ENCODE results near the gene TTC9. TPM values are rescaled to one million over a fixed set of nuclear protein-coding genes. Genes with fewer than 3 reads are reported as not detected.

Gene TTC9
- total and polyA plus RNA-seq, 4 experiments from 2014 or later = 9.2 to 25.9 (median 20.8) TPM

GRCh38 chr14:70662816-70663215 is 21.1 kb downstream of the TTC9 start:
- Histone ChIP-seq H3K4me1 (ENCODE audit: insufficient read depth, low read length) (peaks cover 63% of the 10 kb centered on the region), H3K27me3 (ENCODE audit: insufficient read depth, low read length) (no peaks in the 10 kb centered on the region), H3K4me3 (ENCODE audit: low read length in 2 of 2) (no peak overlapping the region), H3K9me3 (ENCODE audit: control insufficient read depth in 1 of 2, low read length in 2 of 2) (no peaks in the 10 kb centered on the region), H3K27ac (ENCODE audit: low read depth, low read length) (no peak overlapping the region), H3K36me3 (ENCODE audit: insufficient read depth, low read length) (no peaks in the 10 kb centered on the region)
- Mint-ChIP-seq H3K27me3 (no peaks in the 10 kb centered on the region), H3K4me1 (peaks cover 60 to 92% (median 72%) of the 10 kb centered on the region in 4 donors), H3K4me3 (peak overlapping the region in 2 of 8 donors; percentile 46 to 50), H3K27ac (peak overlapping the region; percentile 22 to 98 (median 92)), H3K36me3 (peaks cover 20 to 26% of the 10 kb centered on the region in 2 donors), H3K9me3 (peaks cover 0 to 2% (median 0%) of the 10 kb centered on the region in 8 donors)
- CTCF ChIA-PET (ENCODE audit: partially characterized antibody) = interaction anchor here (1.1 to 13.1 kb wide), 3 partner anchors 22 to 53 kb away, joined by 3 to 155 read pairs (median 4); partner anchors contain the start of gene TTC9
- POLR2A ChIA-PET (ENCODE audit: partially characterized antibody) = interaction anchor here (13.2 kb wide), 1 partner anchor 19 kb away, joined by 363 read pairs; the partner anchor contains the start of gene TTC9
- DNase-seq = no peak
- intact Hi-C loops (cut with micrococcal nuclease) = no loop called here

- peaks cover 25 to 32% of the 10 kb centered on the region in 2 donors for H3K36me3 Mint-ChIP-seq
- intact Hi-C loops (cut with micrococcal nuclease) = no loop called here
- no peaks in the 10 kb centered on the region for H3K27me3 Mint-ChIP-seq
- H3K4me1 ChIP-seq (ENCODE audit: insufficient read depth, low read length) = peaks cover 54% of the 10 kb centered on the region
- no peaks in the 10 kb centered on the region for H3K9me3 ChIP-seq (ENCODE audit: control insufficient read depth in 1 of 2, low read length in 2 of 2)
- H3K36me3 ChIP-seq (ENCODE audit: insufficient read depth, low read length) = no peaks in the 10 kb centered on the region
- no peaks in the 10 kb centered on the region for H3K27me3 ChIP-seq (ENCODE audit: insufficient read depth, low read length)
- H3K4me3 Mint-ChIP-seq = no peak overlapping the region
- H3K4me3 ChIP-seq (ENCODE audit: low read length in 2 of 2) = no peak overlapping the region
- CTCF ChIA-PET (ENCODE audit: partially characterized antibody) = interaction anchor here (1.0 to 13.1 kb wide), 4 partner anchors 23 to 52 kb away, joined by 3 to 155 read pairs (median 4); partner anchors contain the start of gene TTC9
- no peak overlapping the region for H3K27ac ChIP-seq (ENCODE audit: low read depth, low read length)
- H3K9me3 Mint-ChIP-seq = peaks cover 0 to 2% (median 0%) of the 10 kb centered on the region in 8 donors
- no peak for DNase-seq
- peaks cover 53 to 83% (median 65%) of the 10 kb centered on the region in 4 donors for H3K4me1 Mint-ChIP-seq
- no peak overlapping the region for H3K27ac Mint-ChIP-seq
- POLR2A ChIA-PET (ENCODE audit: partially characterized antibody) = interaction anchor here (13.2 kb wide), 1 partner anchor 20 kb away, joined by 363 read pairs; the partner anchor contains the start of gene TTC9
These were observed 22.0 kb downstream of the TTC9 start for GRCh38 chr14:70663707-70664179.

GRCh38 chr14:70664698-70665447 is 23.2 kb downstream of the TTC9 start:
- intact Hi-C loops (cut with micrococcal nuclease) = no loop called here
- Histone ChIP-seq H3K27ac (ENCODE audit: low read depth, low read length) (no peak overlapping the region), H3K4me3 (ENCODE audit: low read length in 2 of 2) (no peak overlapping the region), H3K36me3 (ENCODE audit: insufficient read depth, low read length) (peaks cover 2% of the 10 kb centered on the region), H3K27me3 (ENCODE audit: insufficient read depth, low read length) (no peaks in the 10 kb centered on the region), H3K9me3 (ENCODE audit: control insufficient read depth in 1 of 2, low read length in 2 of 2) (no peaks in the 10 kb centered on the region), H3K4me1 (ENCODE audit: insufficient read depth, low read length) (peaks cover 43% of the 10 kb centered on the region)
- peak overlapping the region in 2 of 8 donors; percentile 43 to 55 for H3K4me3 Mint-ChIP-seq
- H3K4me1 Mint-ChIP-seq = peaks cover 43 to 71% (median 54%) of the 10 kb centered on the region in 4 donors
- no peak for DNase-seq
- CTCF ChIA-PET (ENCODE audit: partially characterized antibody) = interaction anchor here (1.0 kb wide), 2 partner anchors 14 to 49 kb away, joined by 3 read pairs; no protein-coding TSS in a partner anchor
- H3K9me3 Mint-ChIP-seq = no peaks in the 10 kb centered on the region
- H3K36me3 Mint-ChIP-seq = peaks cover 32% of the 10 kb centered on the region in 2 donors
- no peaks in the 10 kb centered on the region for H3K27me3 Mint-ChIP-seq
- H3K27ac Mint-ChIP-seq = peak overlapping the region in 4 of 7 donors; percentile 13 to 51 (median 30)
- POLR2A ChIA-PET (ENCODE audit: partially characterized antibody) = interaction anchor here (0.7 to 1.2 kb wide), 2 partner anchors 10 to 24 kb away, joined by 3 read pairs; no protein-coding TSS in a partner anchor

- intact Hi-C loops (cut with micrococcal nuclease) = no loop called here
- CTCF ChIA-PET (ENCODE audit: partially characterized antibody) = interaction anchor here (1.0 to 1.9 kb wide), 2 partner anchors 13 to 47 kb away, joined by 3 to 11 read pairs; no protein-coding TSS in a partner anchor
- Histone ChIP-seq H3K9me3 (ENCODE audit: control insufficient read depth in 1 of 2, low read length in 2 of 2) (no peaks in the 10 kb centered on the region), H3K27ac (ENCODE audit: low read depth, low read length) (no peak overlapping the region), H3K27me3 (ENCODE audit: insufficient read depth, low read length) (no peaks in the 10 kb centered on the region), H3K36me3 (ENCODE audit: insufficient read depth, low read length) (peaks cover 10% of the 10 kb centered on the region), H3K4me3 (ENCODE audit: low read length in 2 of 2) (no peak overlapping the region), H3K4me1 (ENCODE audit: insufficient read depth, low read length) (peaks cover 34% of the 10 kb centered on the region)
- no peak for DNase-seq
- Mint-ChIP-seq H3K4me1 (peaks cover 35 to 63% (median 45%) of the 10 kb centered on the region in 4 donors), H3K27me3 (no peaks in the 10 kb centered on the region), H3K36me3 (peaks cover 38 to 39% of the 10 kb centered on the region in 2 donors), H3K27ac (peak overlapping the region; percentile 51 to 89 (median 70)), H3K9me3 (no peaks in the 10 kb centered on the region), H3K4me3 (peak overlapping the region in 3 of 8 donors; percentile 13 to 55 (median 43))
- POLR2A ChIA-PET (ENCODE audit: partially characterized antibody) = interaction anchor here (0.7 to 1.2 kb wide), 2 partner anchors 11 to 25 kb away, joined by 3 read pairs; no protein-coding TSS in a partner anchor
These were observed 24.0 kb downstream of the TTC9 start for GRCh38 chr14:70665448-70666360.

GRCh38 chr14:70666361-70666686 is 24.6 kb downstream of the TTC9 start:
- H3K9me3 ChIP-seq (ENCODE audit: control insufficient read depth in 1 of 2, low read length in 2 of 2) = no peaks in the 10 kb centered on the region
- DNase-seq = no peak
- no peak overlapping the region for H3K4me3 ChIP-seq (ENCODE audit: low read length in 2 of 2)
- H3K27me3 ChIP-seq (ENCODE audit: insufficient read depth, low read length) = no peaks in the 10 kb centered on the region
- H3K9me3 Mint-ChIP-seq = no peaks in the 10 kb centered on the region
- peaks cover 28% of the 10 kb centered on the region for H3K4me1 ChIP-seq (ENCODE audit: insufficient read depth, low read length)
- intact Hi-C loops (cut with micrococcal nuclease) = no loop called here
- no peak overlapping the region for H3K4me3 Mint-ChIP-seq
- no peaks in the 10 kb centered on the region for H3K27me3 Mint-ChIP-seq
- peaks cover 43 to 45% of the 10 kb centered on the region in 2 donors for H3K36me3 Mint-ChIP-seq
- CTCF ChIA-PET (ENCODE audit: partially characterized antibody) = interaction anchor here (1.0 to 1.9 kb wide), 2 partner anchors 12 to 47 kb away, joined by 3 to 11 read pairs; no protein-coding TSS in a partner anchor
- H3K36me3 ChIP-seq (ENCODE audit: insufficient read depth, low read length) = peaks cover 17% of the 10 kb centered on the region
- H3K27ac ChIP-seq (ENCODE audit: low read depth, low read length) = no peak overlapping the region
- peaks cover 30 to 57% (median 39%) of the 10 kb centered on the region in 4 donors for H3K4me1 Mint-ChIP-seq
- POLR2A ChIA-PET (ENCODE audit: partially characterized antibody) = no interaction called here
- H3K27ac Mint-ChIP-seq = peak overlapping the region in 5 of 7 donors; percentile 42 to 76 (median 59)

GRCh38 chr14:70670992-70671651 is 29.4 kb downstream of the TTC9 start:
- intact Hi-C loops (cut with micrococcal nuclease) = no loop called here
- no peaks in the 10 kb centered on the region for H3K27me3 ChIP-seq (ENCODE audit: insufficient read depth, low read length)
- no peak overlapping the region for H3K4me3 Mint-ChIP-seq
- peaks cover 9 to 16% (median 13%) of the 10 kb centered on the region in 4 donors for H3K4me1 Mint-ChIP-seq
- DNase-seq = no peak
- no peak overlapping the region for H3K27ac Mint-ChIP-seq
- H3K9me3 ChIP-seq (ENCODE audit: control insufficient read depth in 1 of 2, low read length in 2 of 2) = no peaks in the 10 kb centered on the region
- no peaks in the 10 kb centered on the region for H3K27me3 Mint-ChIP-seq
- no peak overlapping the region for H3K4me3 ChIP-seq (ENCODE audit: low read length in 2 of 2)
- CTCF ChIA-PET (ENCODE audit: partially characterized antibody) = no interaction called here
- POLR2A ChIA-PET (ENCODE audit: partially characterized antibody) = no interaction called here
- H3K4me1 ChIP-seq (ENCODE audit: insufficient read depth, low read length) = peaks cover under 1% of the 10 kb centered on the region
- H3K9me3 Mint-ChIP-seq = no peaks in the 10 kb centered on the region
- peaks cover 32% of the 10 kb centered on the region for H3K36me3 ChIP-seq (ENCODE audit: insufficient read depth, low read length)
- H3K27ac ChIP-seq (ENCODE audit: low read depth, low read length) = no peak overlapping the region
- peaks cover 47 to 74% of the 10 kb centered on the region in 2 donors for H3K36me3 Mint-ChIP-seq
